Stimulated activated naive CD8-positive, alpha-beta T cell treated with anti-CD3 and anti-CD28 coated beads, Interleukin-15, amount 100 ng/mL, for 72 hours (primary cell): Measurements from ENCODE around the gene RNFT2.
A peak's percentile ranks its signal among the peaks of the same experiment; 100 is the strongest.
"Not testable (repeated sequence)": the region's sequence is repeated elsewhere in the genome, so short reads cannot be mapped to it uniquely, and the experiment has no call there.

Experiments used
- ATAC-seq: fragments of 150-1000 bp; cut with Tn5 transposase; 2 replicates; pipeline ENCODE4 v1.10.0; 2021; ENCODE audit warnings: mild to moderate bottlenecking, moderate library complexity
- DNase-seq, 2 donors: peaks; one replicate each; pipeline ENCODE4 v3.0.0; 2021 to 2022
- H3K27ac Mint-ChIP-seq, 2 donors: one replicate each; pipeline ENCODE4 v1.8.0; 2022; ENCODE audit warnings: mild to moderate bottlenecking in 2 of 2, mixed read lengths in 2 of 2, moderate library complexity in 2 of 2
- H3K27me3 Mint-ChIP-seq: one replicate; pipeline ENCODE4 v1.8.0; 2022; ENCODE audit warnings: mixed read lengths
- H3K4me1 Mint-ChIP-seq: one replicate; pipeline ENCODE4 v1.8.0; 2022; ENCODE audit warnings: mild to moderate bottlenecking, mixed read lengths
- H3K4me3 Mint-ChIP-seq, 2 donors: one replicate each; pipeline ENCODE4 v1.8.0; 2022; ENCODE audit warnings: mild to moderate bottlenecking in 2 of 2, mixed read lengths in 2 of 2, moderate library complexity in 1 of 2
- H3K9me3 Mint-ChIP-seq, 2 donors: one replicate each; pipeline ENCODE4 v1.8.0; 2022; ENCODE audit warnings: mixed read lengths in 2 of 2

Gene RNFT2

GRCh38 chr12:116759783-116760621, 21.9 kb downstream of the RNFT2 start:
- DNase-seq (peak; percentile 42 to 55), ATAC-seq (peak; percentile 75)
- Mint-ChIP-seq H3K27me3 (no peaks in the 10 kb centered on the region), H3K4me1 (peaks cover 30% of the 10 kb centered on the region), H3K9me3 (no peaks in the 10 kb centered on the region), H3K27ac (peak overlapping the region; percentile 30 to 66), H3K4me3 (peak overlapping the region; percentile 67 to 80)

DNA sequence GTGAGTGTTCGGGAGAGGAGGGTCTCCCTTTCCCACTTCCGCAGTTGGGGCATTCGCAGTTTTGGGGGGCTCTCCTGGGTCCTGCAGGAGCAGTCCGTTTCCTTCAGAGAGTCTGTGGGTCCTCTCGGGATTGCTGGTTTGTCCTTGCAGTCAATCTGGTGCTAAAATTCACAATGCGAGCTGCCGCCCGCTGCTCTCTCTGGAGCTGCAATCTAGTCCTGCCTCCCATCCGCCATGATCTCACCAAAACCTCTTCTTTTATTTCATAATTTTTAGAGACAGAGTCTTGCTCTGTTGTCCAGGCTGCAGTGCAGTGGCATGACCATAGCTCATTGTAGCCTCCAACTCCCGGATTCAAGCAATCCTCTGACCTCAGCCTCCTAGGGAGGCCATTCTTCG, 22.5 kb downstream of the RNFT2 start:
- no peak for DNase-seq
- no peak overlapping the region for H3K27ac Mint-ChIP-seq
- H3K27me3 Mint-ChIP-seq, result no peaks in the 10 kb centered on the region
- H3K9me3 Mint-ChIP-seq, result no peaks in the 10 kb centered on the region
- peaks cover 30% of the 10 kb centered on the region for H3K4me1 Mint-ChIP-seq
- peak overlapping the region; percentile 51 to 80 for H3K4me3 Mint-ChIP-seq
- no peak for ATAC-seq

DNA sequence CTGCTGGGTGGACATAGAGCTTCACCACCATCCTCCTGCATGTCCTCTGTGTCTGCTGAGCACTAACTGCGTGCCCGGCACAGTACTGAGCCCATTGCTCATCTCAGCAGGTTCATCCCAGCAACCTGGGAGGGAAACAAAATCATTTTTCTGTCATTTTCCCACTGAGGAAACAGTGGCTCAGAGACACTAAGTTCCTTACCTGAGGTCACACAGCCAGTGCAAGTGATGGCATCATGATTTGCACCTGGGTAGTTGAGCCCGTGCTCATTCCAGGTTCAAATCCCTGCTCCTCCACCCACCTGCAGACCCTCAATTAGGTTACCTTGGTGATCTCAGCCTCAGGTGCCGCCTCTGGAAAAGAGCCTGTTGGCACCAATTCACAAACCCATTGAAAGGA, 23.4 kb downstream of the RNFT2 start:
- Mint-ChIP-seq H3K27ac (peak overlapping the region in 1 of 2 donors; percentile 29), H3K4me1 (peaks cover 30% of the 10 kb centered on the region), H3K9me3 (no peaks in the 10 kb centered on the region), H3K4me3 (no peak overlapping the region), H3K27me3 (no peaks in the 10 kb centered on the region)
- no peak for ATAC-seq
- DNase-seq, result no peak

GRCh38 chr12:116765271-116765670, 27.2 kb downstream of the RNFT2 start:
- no peaks in the 10 kb centered on the region for H3K27me3 Mint-ChIP-seq
- H3K4me1 Mint-ChIP-seq, result peaks cover 7% of the 10 kb centered on the region
- DNase-seq (no peak), ATAC-seq (no peak)
- H3K27ac Mint-ChIP-seq, result no peak overlapping the region
- H3K9me3 Mint-ChIP-seq, result no peaks in the 10 kb centered on the region
- no peak overlapping the region for H3K4me3 Mint-ChIP-seq

DNA sequence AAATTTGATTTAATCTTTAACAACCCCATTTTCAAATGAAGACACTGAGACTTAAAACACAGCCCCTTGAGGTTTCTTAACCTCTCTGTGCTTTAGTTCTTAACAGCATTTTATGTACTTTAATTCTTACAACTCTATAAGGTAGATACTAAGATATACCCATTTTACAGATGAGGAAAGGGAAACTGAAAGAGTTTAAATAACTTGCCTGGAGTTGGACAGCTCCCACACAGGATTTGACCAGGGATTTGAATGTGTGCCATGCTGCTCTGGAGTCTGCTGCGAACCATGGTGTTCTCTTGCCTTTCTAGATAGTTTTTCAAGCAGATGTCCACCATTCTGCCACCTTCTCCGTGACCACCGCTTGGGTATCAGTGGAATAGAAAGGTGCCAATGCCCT, 28.2 kb downstream of the RNFT2 start:
- no peaks in the 10 kb centered on the region for H3K27me3 Mint-ChIP-seq
- no peak for DNase-seq
- H3K4me3 Mint-ChIP-seq, result no peak overlapping the region
- H3K4me1 Mint-ChIP-seq, result no peaks in the 10 kb centered on the region
- H3K9me3 Mint-ChIP-seq, result no peaks in the 10 kb centered on the region
- no peak overlapping the region for H3K27ac Mint-ChIP-seq
- no peak for ATAC-seq

GRCh38 chr12:116766746-116767145, 28.6 kb downstream of the RNFT2 start:
- H3K27me3 Mint-ChIP-seq, result no peaks in the 10 kb centered on the region
- H3K9me3 Mint-ChIP-seq, result no peaks in the 10 kb centered on the region
- DNase-seq (no peak), ATAC-seq (no peak)
- H3K27ac Mint-ChIP-seq, result no peak overlapping the region
- H3K4me1 Mint-ChIP-seq, result no peaks in the 10 kb centered on the region
- no peak overlapping the region for H3K4me3 Mint-ChIP-seq

DNA sequence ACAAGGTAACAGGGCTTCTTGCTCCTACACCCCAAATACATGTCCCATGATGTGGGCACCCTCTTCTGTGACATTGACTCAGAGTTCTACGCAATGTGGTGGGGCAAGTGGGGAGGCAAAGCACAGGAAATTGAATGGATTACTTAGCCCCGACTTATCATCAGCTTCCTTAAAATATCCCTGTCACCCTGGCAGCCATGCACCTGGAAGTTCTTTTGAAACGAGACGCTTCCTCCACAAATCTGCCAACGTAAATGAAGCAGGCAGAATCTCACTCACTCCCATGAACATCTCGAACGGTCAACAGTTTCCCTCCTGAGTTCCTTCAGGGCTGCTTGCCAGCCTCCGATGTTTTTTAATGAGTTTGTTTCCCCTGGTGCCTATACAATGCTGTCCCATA, 33.5 kb downstream of the RNFT2 start:
- DNase-seq (no peak), ATAC-seq (no peak)
- Mint-ChIP-seq H3K27me3 (no peaks in the 10 kb centered on the region), H3K4me1 (peaks cover 9% of the 10 kb centered on the region), H3K9me3 (no peaks in the 10 kb centered on the region), H3K27ac (no peak overlapping the region), H3K4me3 (no peak overlapping the region)

GRCh38 chr12:116773276-116773731, 35.2 kb downstream of the RNFT2 start:
- Mint-ChIP-seq H3K4me1 (peaks cover 9% of the 10 kb centered on the region), H3K4me3 (no peak overlapping the region), H3K27me3 (no peaks in the 10 kb centered on the region), H3K9me3 (no peaks in the 10 kb centered on the region), H3K27ac (no peak overlapping the region)
- ATAC-seq, result no peak
- no peak for DNase-seq

DNA sequence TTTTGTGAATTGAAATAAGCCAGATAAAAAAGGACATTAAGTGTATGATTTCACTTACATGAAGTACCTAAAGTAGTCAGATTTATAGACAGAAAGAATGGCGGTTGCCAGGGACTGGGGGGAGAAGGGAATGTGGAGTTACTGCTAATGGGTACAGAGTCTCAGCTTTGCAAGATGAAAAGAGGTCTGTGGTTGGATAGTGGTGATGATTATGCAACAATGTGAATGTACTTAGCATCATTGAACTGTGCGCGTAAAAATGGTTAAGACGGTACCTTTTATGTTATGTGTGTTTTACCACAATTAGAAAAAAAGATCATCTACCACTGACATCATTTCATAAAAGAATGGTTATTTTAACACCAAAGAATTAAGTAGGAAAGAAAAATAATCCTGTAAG, 35.9 kb downstream of the RNFT2 start:
- DNase-seq (no peak), ATAC-seq (peak; percentile 66)
- Mint-ChIP-seq H3K4me1 (peaks cover 9% of the 10 kb centered on the region), H3K9me3 (no peaks in the 10 kb centered on the region), H3K27me3 (no peaks in the 10 kb centered on the region), H3K4me3 (no peak overlapping the region), H3K27ac (peak overlapping the region in 1 of 2 donors; percentile 78)

- DNase-seq (no peak), ATAC-seq (no peak)
- Mint-ChIP-seq H3K9me3 (no peaks in the 10 kb centered on the region), H3K27ac (no peak overlapping the region), H3K27me3 (no peaks in the 10 kb centered on the region), H3K4me3 (no peak overlapping the region), H3K4me1 (peaks cover 9% of the 10 kb centered on the region)
Observed at GRCh38 chr12:116777245-116777644, 39.1 kb downstream of the RNFT2 start.

DNA sequence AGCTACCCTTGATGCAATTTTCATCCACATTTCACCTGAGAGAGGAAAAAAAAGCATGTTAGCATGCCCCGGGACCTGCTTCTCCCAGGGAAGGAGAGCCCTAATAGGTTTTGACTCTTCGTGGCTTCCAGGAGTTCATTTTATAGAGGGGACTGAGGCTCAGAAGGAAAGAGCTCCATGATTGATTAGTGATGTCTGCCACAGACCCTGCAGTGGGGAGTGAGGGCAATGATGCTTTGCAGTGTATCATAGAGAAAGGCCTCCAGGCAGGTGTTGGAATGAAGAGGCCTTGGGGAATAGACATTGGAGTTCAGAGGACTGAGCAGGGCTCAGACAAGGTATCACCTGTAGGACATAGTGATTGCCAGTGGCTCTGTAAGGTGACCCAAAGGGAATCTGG, 41.5 kb downstream of the RNFT2 start:
- no peak for ATAC-seq
- Mint-ChIP-seq H3K9me3 (no peaks in the 10 kb centered on the region), H3K4me3 (no peak overlapping the region), H3K4me1 (no peaks in the 10 kb centered on the region), H3K27me3 (no peaks in the 10 kb centered on the region), H3K27ac (peak overlapping the region in 1 of 2 donors; percentile 40)
- no peak for DNase-seq

DNA sequence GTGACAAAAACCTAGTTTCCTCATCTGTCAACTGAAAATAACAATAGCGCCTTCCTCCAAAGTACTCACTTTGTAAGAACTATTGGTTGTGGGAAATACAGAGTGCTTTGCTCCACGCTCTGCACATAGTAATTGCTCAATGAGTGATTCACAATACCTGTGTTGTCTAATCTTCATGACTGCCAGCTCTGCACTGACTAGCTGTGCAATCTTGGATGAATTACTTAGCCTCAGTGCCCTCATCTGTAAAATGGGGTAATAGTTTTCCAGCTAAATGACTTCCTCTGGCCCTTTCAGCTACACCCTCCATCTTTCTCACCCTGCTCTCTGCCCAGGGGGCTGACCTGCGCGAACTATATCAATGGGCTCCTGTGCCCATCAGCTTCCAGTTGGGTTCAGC, 42.8 kb downstream of the RNFT2 start:
- H3K27ac Mint-ChIP-seq, result no peak overlapping the region
- H3K9me3 Mint-ChIP-seq, result no peaks in the 10 kb centered on the region
- no peaks in the 10 kb centered on the region for H3K4me1 Mint-ChIP-seq
- no peak for ATAC-seq
- no peaks in the 10 kb centered on the region for H3K27me3 Mint-ChIP-seq
- DNase-seq, result no peak
- no peak overlapping the region for H3K4me3 Mint-ChIP-seq

- Mint-ChIP-seq H3K4me1 (no peaks in the 10 kb centered on the region), H3K27me3 (no peaks in the 10 kb centered on the region), H3K9me3 (no peaks in the 10 kb centered on the region), H3K27ac (no peak overlapping the region), H3K4me3 (no peak overlapping the region)
- DNase-seq (no peak), ATAC-seq (no peak)
Observed at GRCh38 chr12:116783525-116784237, 45.6 kb downstream of the RNFT2 start.

DNA sequence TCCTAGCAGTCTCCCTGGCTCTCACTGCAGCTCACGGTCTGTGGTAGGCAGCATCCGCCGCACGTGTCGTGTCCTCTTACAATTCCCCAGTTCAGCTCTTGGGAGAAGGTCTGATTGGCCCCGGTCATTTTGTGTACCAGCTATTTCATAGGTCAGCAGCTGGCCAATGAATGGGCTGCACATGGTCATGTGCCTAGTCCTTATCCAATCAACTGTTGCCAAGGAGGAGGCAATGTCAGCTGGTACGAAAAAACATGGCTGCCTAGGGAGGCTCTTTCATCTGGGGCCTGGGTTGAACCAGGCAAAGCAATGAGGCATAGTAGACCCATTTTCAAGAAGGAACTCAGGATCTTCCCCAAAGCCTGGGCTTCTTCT, 46.1 kb downstream of the RNFT2 start:
- Mint-ChIP-seq H3K4me3 (no peak overlapping the region), H3K27me3 (no peaks in the 10 kb centered on the region), H3K4me1 (no peaks in the 10 kb centered on the region), H3K9me3 (no peaks in the 10 kb centered on the region), H3K27ac (no peak overlapping the region)
- DNase-seq (no peak), ATAC-seq (no peak)

GRCh38 chr12:116789562-116789961, 51.4 kb downstream of the RNFT2 start:
- not testable (repeated sequence) for H3K9me3 Mint-ChIP-seq, H3K27ac Mint-ChIP-seq, H3K27me3 Mint-ChIP-seq, H3K4me3 Mint-ChIP-seq, H3K4me1 Mint-ChIP-seq, ATAC-seq, DNase-seq

DNA sequence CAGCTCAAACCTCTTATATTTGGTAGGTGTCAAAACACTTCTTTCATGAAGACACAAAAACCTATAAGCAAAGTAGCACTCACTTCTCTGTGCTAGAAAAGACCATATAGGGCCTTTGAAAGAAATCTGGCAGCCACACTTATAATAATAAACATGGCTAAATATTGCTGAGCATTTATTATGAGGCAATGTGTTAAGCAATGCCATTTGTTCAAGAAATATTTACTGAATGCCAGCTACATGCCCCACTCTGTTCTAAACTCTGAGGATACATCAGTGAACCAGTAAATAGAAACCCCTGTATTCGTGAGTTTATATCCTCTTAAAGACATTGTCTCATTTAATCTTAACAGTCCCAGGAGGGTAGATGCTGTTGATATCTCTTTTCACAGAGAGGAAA, 52.0 kb downstream of the RNFT2 start:
- Mint-ChIP-seq H3K9me3 (no peaks in the 10 kb centered on the region), H3K27ac (no peak overlapping the region), H3K4me1 (no peaks in the 10 kb centered on the region), H3K27me3 (no peaks in the 10 kb centered on the region), H3K4me3 (no peak overlapping the region)
- DNase-seq (no peak), ATAC-seq (no peak)
